ENCODE data around the gene LETMD1.

- TF ChIP-seq CTCF (IDR thresholded peaks at IDR 0.05): no peak
- no peak for TF ChIP-seq POLR2A (IDR thresholded peaks at IDR 0.05)
Observed at GRCh38 chr12:51090705-51091229, 42.6 kb downstream of the LETMD1 start.

Data from right lobe of liver (tissue), 4 donors.